DMS153 treated with DMSO at 0.1 percent for 48 hours (cell line): ENCODE data around the gene ITGA7.

ENCODE experiments used
- DNase-seq: peaks from one replicate; lab custom pipeline; 2025; ENCODE audit not compliant: unreplicated experiment; lab: John Stamatoyannopoulos, UW

ITGA7 gene

DNA sequence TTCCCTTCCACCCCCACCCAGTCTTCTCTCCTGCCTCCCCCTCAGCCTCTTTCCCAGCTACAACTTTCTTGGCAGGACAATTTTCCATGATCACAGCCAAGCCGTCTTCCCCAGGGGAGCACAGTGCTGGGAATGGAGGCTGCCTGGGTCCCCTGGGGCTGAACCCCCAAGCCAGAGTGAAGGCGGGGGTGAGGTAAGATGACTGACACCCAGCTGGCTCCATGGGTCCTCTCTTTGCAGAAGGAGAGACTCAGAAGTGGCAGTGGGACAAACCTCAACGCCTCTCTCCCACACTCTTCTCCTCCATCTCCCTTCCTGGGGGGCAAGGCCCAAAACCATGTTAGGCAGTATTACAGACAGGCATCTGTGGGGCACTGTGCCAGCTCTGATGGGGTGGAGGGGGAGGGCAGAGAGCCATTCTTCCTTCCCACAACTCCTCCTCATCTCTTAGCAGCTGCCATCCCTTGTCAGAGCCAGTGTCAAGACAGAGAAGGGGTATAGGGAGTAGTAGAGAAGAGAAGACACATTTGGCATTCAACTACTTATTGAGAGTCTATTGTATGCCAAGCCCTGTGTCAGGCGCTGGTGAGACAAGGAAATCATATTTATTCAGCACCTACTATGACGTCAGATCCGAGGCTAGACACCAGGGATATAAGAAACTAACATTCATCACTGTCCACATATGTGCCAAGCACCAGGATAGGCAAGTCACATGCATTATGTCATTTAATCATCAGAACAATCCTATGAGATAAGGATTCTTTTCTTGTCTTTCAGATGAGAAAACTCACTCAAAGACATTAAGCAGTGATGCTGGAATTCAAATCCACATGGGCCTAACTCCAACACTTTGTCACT, 3.6 kb downstream of the ITGA7 start:
- no peak for DNase-seq

DNA sequence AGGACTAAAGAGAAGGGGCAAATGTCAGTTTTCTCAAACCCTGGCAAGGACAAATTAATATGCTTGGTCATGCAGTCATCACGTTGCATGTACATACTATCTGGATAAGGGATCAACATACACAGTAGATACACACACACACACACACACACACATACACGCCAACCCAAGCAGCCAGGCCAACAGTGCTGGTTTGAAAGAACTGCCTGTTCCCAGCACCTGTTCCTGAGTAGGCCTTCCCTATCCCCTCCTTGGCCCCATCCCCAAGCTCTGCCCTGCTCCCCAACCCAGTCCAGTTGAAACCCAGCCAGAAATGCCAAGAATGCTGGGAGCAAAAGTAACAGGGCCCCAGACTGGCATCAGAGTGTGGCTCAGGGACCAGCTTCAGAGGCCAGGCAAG, 4.4 kb downstream of the ITGA7 start:
- no peak for DNase-seq

DNA sequence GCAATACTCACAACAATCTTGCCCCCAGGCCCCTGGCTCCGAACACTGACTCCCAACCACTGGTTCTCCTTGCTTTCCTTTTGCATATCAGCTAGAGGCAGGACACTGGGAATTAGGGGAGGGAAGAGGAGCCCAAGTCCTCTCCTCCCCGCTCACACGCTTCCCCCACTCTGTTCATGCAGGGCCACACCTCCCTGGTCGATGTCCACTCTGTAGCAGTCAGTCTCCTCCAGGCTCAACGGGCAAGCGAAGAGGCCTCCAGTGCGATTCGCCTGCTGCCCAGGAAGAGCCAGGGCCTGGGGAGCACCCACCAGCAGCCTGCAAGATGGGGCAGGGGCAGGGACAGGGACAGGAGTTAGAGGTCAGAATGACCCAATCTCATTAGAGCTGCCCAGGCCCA, 4.8 kb downstream of the ITGA7 start:
- no peak for DNase-seq

DNA sequence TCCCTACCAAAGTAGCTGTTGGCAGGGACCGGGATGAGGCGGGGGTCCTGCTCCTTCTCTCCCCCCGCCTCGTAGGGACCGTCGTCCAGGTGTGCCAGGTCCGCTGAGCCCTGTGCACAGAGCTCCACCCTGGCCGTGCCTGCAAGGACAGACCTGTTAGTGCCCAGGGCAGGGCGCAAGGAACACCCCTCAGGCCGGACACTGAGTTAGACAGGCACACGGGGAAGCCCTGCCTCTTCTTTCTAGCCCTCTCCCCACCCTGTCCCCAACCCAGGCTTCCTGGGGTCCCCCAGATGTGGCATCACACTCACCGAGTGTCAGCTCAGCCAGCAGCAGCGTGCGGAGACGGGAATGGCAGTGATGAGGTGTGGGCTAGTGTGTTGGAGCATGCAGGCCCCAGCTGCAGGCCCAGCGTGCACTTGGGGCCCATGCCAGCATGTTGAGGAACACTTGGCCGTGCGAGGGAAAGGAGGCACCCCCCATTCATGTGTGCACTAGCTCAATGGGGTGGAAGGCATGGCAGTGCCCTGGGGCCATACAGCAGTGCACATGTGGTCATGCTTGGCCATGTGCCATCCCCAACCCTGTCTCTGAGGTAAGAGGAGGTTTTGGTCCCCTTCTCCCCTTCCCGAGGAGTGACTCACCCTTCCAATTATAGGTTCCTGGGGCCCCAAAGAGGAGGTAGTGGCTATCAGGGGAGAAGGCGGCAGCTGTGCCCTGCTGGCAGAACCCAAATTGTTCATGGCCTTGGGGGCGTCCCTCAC, 7.3 kb downstream of the ITGA7 start:
- DNase-seq, result no peak

DNA sequence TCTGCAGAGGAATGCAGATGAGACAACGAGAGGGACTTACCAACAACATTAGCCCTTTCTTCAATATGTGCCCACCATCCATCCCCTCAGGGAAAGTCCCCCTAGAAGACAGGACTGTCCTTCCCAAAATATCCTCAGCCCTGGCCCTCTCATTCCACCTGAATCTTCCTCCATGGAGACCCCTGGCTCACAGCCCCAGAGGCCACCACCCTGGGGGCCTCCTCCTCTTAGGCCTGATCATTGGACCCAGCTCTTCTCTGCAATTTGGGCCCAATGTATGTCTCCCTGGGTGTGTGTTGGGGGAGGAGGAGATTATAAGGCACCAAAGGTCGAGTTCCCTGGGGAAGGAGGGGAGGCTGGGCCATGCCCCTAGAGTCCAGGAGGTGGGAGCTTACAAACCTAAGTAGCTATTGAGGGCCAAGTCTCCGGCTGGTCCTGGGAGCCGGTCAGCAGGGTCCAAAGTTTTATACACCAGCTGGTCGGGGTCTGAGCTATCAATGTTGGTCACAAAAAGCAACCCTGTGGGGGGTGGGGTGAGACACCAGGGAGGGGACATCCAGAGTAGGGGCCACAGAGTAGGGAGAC, 8.1 kb downstream of the ITGA7 start:
- no peak for DNase-seq

DNA sequence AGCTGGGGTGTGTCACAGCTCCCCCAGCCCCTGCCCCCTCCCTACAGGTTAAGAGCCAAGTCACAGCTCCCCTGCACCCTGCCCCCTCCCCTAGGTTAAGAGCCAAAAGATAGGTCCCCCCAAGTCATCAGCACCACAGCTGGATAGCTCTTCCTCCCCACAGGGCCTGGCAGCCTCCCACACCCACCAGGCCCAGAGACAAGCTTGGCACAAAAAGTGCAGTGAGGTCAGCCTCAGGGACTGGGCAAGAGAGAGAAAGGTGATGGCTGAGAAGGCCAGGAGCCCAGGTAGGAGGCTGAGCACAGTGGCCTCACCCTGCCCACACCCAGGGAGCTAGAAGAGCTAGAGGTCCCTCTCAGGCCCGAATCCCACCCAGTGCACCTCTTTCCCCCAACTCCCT, 8.7 kb downstream of the ITGA7 start:
- no peak for DNase-seq

DNA sequence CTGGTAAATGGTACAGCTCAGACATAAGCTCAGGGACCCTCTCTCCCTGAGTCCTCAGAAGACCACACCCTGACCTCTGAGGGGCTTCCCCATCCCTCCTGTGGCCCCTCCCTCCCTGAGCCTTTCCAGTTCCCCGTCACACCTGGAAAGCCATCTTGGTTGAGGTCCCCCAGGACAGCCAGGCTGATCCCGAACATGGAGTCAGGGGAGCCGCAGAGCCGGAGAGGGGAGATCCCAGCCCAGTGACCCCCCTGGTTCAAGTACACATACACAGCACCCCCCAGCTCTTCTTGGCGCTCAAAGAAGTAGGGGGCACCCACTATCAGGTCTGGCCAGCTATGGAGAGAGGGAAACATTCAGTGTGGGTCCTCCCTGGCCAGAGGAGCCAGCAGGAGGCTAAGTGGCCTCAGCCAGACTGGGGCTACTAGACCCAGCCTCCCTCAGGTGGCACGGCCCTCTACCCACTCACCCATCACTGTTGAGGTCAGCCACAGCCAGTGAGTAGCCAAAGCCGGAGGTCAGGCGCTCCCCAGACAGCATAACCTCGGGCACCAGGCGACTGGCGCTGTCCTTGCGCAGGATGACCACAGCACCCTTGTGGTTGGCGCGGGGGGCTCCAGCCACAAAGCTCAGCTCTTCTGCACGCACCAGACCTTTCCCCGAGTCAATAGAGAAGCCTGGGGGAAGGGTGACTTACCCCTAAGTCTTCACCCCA, 9.3 kb downstream of the ITGA7 start:
- no peak for DNase-seq

DNA sequence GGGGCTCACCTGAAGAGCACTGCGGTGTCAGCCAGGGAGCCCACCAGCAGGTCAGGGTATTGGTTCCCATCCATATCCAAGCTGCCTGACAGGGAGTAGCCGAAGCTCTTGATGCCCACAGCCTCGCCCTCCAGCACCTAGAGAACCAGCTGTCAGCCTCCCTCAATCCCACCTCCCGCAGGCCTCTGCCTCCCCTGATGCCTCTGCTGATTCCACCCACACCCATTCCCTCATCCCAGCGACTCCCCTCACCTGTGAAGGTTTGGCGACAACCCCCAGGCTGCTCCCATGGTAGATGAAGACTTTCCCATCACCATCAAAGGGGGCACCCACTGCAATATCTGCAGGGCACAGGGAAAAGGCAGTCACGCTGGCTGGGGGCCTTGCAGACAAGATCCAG, 10.0 kb downstream of the ITGA7 start:
- no peak for DNase-seq

DNA sequence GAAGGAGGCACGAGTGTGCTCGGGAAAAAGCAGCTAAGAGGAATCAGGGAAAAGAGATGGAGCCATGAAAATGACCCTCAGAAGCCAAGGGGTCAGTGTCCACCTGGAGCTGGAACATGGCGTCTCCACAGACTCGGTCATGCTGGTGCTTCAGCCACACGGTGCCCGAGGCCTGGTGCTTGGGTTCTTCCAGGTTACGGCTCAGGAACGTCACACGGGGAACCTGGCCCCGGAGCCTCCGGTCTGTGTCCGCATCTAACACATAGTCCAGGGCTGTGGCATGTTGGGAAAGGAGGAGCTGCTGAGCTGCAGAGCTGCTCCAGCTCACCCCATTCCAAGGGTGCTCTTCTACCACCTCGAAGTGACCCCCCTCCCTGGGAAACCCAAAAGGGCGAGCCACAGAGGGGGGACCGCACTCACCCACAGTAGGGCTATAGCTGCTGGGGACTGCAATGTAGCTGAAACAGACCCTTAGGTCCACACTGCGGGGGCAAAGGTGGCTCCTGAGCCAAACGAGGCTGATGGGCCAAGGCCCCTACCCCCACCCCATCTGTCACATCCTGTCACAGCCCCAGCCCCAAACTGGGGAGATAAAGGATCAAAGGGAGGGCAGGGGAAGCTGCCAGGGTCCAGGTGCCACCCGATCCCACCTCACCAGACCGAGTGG, 10.8 kb downstream of the ITGA7 start:
- no peak for DNase-seq

DNA sequence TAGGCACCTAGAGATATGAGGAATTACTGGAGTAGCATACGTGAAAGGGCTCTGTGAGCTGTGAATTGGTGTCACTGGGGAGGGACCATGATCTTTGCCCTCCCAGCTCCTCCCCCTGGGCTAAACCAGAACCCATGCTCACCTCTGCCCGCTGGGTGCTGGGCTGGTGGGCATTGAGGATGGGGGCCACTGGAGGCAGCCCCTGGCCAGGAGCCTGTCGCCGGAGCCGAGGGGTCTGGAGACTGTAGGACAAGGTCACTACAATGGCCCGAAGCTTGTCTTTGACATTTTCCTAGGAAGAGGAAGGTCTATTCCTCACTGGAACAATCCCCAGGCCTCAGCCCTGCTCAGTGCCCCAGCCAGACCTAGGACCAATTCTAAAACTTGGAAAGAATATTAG, 11.6 kb downstream of the ITGA7 start:
- no peak for DNase-seq

DNA sequence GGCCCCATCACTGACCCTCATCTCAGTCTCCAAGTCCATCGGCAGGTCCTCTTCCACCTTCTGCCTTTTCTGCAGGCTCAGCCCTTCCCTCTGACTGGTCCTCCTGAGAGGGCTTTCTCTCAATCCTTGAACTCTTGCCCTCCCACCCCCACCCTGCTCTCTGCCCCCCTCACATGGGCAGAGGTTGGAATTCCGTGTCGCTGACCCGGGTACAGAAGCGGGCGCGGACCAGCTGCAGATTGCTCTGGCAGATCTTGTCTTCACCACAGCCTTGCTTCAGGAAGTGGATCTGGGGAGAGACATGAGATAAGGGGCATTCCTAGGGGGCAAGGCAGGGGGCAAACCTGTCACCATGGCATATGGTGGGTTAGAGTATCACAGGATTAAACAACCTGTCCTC, 12.4 kb downstream of the ITGA7 start:
- DNase-seq, result no peak

DNA sequence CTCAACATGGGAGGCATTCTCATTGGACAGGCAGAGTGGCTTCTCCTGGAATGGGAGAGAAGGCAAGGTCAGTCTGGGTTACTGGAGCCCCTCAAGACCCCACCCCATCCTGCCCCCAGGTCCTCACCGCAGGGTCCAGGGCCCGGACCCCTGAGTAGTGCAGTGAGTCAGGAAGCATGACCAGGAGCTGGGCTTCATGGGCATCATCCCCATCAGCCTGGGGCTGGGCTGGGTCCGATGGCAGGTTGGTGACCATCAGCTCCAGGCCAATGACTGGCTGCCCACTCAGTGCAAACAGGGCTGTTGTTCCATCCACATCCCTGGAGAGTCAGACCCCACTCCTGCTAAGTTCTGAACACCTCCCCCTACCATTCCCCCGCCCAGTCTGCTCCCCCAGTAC, 13.1 kb downstream of the ITGA7 start:
- DNase-seq, result no peak

DNA sequence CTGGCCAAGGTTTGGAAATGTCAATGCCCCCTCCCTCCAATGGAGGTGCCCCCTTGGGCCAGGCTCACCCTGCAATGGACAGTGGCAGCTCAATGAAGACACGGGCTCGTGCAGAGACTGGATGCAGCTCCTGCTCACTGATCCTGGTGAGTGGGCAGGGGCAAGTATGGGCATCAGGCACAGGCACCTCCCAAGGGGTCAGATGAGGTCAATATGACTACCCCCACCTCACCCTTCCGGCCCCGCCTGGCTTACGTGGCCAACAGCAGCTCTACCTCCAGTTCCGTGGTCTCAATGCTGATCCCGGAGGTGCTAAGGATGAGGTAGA, 13.6 kb downstream of the ITGA7 start:
- no peak for DNase-seq

DNA sequence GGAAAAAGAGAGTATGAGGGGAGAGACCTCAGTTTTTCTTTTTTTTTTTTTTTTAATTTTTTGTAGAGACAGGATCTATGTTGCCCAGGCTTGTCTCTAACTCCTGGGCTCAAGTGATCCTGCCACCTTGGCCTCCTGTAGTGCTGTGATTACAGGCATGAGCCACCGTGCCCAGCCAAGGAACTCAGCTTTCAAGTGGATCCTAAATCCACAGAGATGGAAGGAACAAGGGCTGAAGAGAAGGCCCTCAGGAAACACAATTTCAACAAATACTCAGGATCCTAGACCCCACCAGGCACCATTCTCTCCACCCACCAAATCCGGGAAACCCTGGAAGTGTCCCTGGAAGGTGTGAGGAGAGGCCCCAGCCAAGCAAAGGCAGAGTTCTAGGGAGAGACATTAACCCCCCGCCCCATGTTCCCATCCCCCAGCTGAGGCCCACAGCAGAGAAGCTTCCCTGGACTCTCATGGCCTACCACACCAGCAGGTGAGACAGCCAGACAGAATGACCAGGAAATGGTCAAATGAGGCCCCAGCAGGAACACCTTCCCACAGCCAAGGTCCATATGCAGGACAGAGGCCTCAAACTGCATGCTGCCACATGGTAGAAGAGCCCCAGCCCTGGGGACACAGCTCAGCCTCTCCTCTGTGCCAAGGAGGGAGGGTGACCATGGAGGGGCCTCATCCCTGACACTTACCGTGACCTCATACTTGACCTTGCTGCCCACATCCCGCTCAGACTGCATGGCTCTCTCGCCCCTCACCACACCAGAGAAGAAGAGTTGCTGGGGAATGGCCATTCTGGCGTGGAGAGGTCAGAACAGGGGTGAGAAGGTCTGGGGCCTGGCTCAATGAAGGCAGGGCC, 14.1 kb downstream of the ITGA7 start:
- DNase-seq, result no peak

DNA sequence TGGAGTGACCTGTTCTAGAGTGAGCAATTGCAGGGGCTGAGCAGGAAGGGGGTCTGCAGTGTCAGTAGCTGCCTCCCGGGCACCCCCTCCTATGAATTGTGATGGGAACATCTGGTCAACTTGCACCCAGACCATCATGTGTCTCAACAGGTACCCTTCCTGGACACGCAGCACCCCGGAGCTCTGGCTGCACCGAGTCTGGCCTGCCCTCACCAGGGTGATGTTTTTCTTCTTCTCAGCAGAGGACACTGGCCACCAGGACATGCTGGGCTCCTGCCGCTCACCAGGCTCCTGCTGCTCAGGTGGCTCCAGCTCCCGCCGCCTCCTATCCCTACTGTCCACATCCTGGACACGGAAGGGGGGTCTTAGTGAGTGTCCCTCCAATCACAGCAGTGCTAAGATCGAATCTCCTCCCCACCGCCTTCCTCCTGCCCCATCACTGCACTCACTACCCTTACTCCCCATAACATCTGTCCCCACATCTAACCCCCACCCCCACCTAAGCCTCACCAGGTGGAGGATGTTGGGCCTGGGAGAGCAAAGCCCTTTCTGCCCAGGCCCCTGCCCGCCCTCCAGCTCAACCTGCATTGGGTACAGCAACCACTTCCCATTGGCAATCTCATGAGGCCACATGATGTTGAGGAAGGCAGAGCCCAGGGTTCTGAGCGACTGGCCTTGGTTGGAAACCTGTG, 14.9 kb downstream of the ITGA7 start:
- DNase-seq, result no peak

DNA sequence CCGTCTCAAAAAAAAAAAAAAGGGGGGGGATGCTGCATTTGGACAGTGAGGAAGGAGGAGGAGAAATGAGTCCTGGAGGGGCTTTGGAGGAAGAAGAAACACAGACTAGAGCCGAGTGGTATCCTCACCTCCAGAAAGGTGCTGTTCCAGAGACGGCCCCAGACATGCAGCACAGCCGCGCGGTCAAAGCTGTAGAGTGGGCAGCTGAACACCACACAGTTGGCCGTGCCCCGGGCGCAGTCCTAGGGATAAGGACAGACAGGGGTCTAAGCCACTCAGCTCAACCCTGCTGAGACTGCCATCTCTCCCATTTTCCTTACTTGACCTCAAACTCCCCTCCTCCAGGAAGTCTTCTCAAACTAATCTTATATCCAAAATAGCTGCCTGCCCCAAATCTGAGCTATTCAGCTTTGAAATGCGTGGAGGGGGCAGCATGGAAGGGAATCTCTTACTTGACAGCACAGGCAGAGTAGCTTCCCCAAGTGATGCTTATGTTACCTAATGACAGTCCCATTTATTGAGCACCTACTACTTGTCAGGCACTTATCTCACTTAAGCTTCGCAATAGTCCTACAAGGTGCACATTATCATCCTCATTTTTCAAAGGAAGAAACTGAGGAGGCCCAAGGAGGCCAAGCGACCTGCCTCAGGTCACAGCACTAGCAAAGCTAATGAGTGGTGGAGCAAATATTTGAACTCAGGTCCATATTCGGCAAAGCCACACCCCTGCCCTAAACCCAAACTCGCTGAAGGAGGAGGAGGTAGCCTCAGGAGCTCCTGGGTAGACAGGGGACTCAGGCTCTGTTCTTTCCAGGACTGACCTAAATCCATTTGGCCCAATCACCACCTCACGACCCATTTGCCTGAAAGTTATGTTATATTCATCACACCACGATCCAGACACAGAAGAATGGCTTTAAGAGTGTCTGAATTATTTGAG, 18.7 kb downstream of the ITGA7 start:
- DNase-seq, result no peak

DNA sequence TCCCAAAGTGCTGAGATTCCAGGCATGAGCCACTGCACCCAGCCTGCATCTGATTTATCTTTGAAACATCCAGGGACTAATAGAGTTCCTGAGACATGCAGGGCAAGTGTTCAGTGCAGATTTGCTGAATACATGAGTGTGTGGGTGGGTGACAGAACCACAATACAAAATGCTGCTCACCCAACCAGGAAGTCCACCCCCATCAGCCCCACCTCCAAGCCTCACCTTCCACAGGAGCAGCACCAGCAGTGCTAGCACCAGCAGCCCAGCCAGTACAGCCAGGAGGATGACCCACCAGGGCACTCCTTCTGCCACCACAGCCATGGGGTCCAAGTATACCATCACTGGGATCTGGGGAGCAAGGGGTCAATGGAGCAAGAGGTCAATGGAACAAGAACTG, 20.0 kb downstream of the ITGA7 start:
- DNase-seq, result no peak

DNA sequence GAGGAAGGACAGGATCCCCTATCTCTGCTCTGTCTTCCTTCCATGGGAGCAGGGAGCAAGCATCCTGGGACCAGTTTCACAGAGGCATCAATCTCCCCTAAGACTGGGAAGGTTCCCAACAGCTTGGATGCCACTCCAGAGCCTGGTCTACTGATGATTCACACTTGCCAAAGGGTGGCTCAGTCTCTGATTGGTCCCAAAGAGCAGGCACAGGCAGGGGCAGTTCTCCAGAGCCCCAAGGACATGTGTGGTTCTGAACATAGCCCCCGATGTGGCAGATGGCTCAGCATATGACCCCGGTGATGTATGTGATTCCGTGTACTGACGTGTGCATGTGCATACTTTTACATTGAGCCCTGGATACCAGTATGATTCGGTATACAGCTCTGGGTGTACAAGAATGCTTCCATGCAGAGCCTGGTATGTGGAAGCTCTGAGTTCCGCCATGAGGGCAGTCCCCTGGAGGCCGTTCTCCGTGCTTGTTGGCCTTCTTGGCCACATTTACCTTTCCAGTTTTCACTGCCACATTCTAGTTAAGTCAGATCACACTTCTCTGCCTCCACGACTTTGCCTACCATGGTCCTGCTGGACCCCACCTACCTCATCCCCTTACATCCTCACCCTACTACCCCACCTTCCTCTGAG, 21.2 kb downstream of the ITGA7 start:
- no peak for DNase-seq
